Measurements from ENCODE around the gene NKAIN2.

GRCh38 chr6:124857746-124858145 is 1054.1 kb downstream of the NKAIN2 start:
- TF ChIP-seq CTCF (IDR thresholded peaks at IDR 0.05) (no peak), POLR2A (IDR thresholded peaks at IDR 0.05) (no peak), POLR2AphosphoS5 (IDR thresholded peaks at IDR 0.05) (no peak)

Data from breast epithelium (tissue), 3 donors.